ENCODE results near the gene LTBR.
"Not testable (repeated sequence)": the region's sequence is repeated elsewhere in the genome, so short reads cannot be mapped to it uniquely, and the experiment has no call there.

The LTBR gene

GRCh38 chr12:6383572-6384498, at the start of gene LTBR:
Gene LTBR, plus strand, starts transcription at chr12:6384162. Its CDS starts 197 bp downstream, at chr12:6384359.
- DNase-seq = peak; percentile 67

- no peak for DNase-seq
Measured at GRCh38 chr12:6334359-6334758, 49.6 kb upstream of the LTBR start.

- no peak for DNase-seq
Measured at GRCh38 chr12:6334940-6335450, 49.0 kb upstream of the LTBR start.

GRCh38 chr12:6335451-6336078, 48.4 kb upstream of the LTBR start:
- DNase-seq = peak; percentile 81

- peak; percentile 83 for DNase-seq
Measured at GRCh38 chr12:6336079-6336888, 47.7 kb upstream of the LTBR start.

- peak; percentile 50 for DNase-seq
Measured at GRCh38 chr12:6336889-6337853, 46.8 kb upstream of the LTBR start.

GRCh38 chr12:6337958-6338433, 46.0 kb upstream of the LTBR start:
- peak; percentile 17 for DNase-seq

GRCh38 chr12:6338536-6338935, 45.4 kb upstream of the LTBR start:
- not testable (repeated sequence) for DNase-seq

GRCh38 chr12:6338955-6339354, 45.0 kb upstream of the LTBR start:
- no peak for DNase-seq

- peak; percentile 67 for DNase-seq
Measured at GRCh38 chr12:6340032-6340638, 43.8 kb upstream of the LTBR start.

- DNase-seq = peak; percentile 10
Measured at GRCh38 chr12:6340745-6341416, 43.1 kb upstream of the LTBR start.

GRCh38 chr12:6341417-6342139, 42.4 kb upstream of the LTBR start, which contains the start of gene TNFRSF1A:
Gene TNFRSF1A, minus strand, starts transcription at chr12:6342076. Its CDS starts 262 bp downstream, at chr12:6341814.
- DNase-seq = peak; percentile 70

GRCh38 chr12:6342140-6342889, 41.6 kb upstream of the LTBR start:
- no peak for DNase-seq

- DNase-seq = no peak
Measured at GRCh38 chr12:6343518-6343917, 40.4 kb upstream of the LTBR start.

GRCh38 chr12:6344101-6344660, 39.8 kb upstream of the LTBR start:
- DNase-seq = not testable (repeated sequence)

- DNase-seq = peak; percentile 90
Measured at GRCh38 chr12:6345319-6346091, 38.5 kb upstream of the LTBR start.

GRCh38 chr12:6346235-6346832, 37.6 kb upstream of the LTBR start:
- no peak for DNase-seq

Data from hematopoietic multipotent progenitor cell treated with erythropoietin and hydrocortisone succinate and interleukin-3 and kit ligand, for 8 days (in vitro differentiated cells).